Mesenchymal stem cell (in vitro differentiated cells and primary cell): ENCODE data around the gene MAP7D1.

Experiments
- DNase-seq: peaks from one replicate; pipeline ENCODE4 v3.0.0-alpha.2; 2013
- H2AFZ ChIP-seq: one replicate; pipeline ENCODE4 v1.6.1; 2013; ENCODE audit warnings: low read depth, mild to moderate bottlenecking, control low read depth, inconsistent platforms, low read length, moderate library complexity
- H2AK5ac ChIP-seq: 2 replicates; pipeline ENCODE4 v1.6.1; 2013; ENCODE audit warnings: low read length, moderate library complexity, mild to moderate bottlenecking, inconsistent platforms; ENCODE audit not compliant: severe bottlenecking
- H2BK120ac ChIP-seq: one replicate; pipeline ENCODE4 v1.6.1; 2013; ENCODE audit warnings: low read depth, mild to moderate bottlenecking, inconsistent platforms, low read length, moderate library complexity
- H2BK12ac ChIP-seq, 2 experiments: one replicate each; pipeline ENCODE4 v1.6.1; 2013; ENCODE audit warnings: inconsistent platforms in 2 of 2, low read length in 2 of 2, mild to moderate bottlenecking in 2 of 2, moderate library complexity in 2 of 2, control low read depth in 1 of 2
- H2BK15ac ChIP-seq: one replicate; pipeline ENCODE4 v1.6.1; 2013; ENCODE audit warnings: mild to moderate bottlenecking, low read depth, inconsistent platforms; ENCODE audit not compliant: poor library complexity, severe bottlenecking
- H2BK5ac ChIP-seq: 2 replicates; pipeline ENCODE4 v1.6.1; 2013; ENCODE audit warnings: low read depth, mild to moderate bottlenecking, low read length, control low read depth, inconsistent platforms; ENCODE audit not compliant: poor library complexity, severe bottlenecking
- H3K14ac ChIP-seq, 2 experiments: one replicate each; pipeline ENCODE4 v1.6.1; 2013; ENCODE audit warnings: inconsistent platforms in 2 of 2, low read length in 2 of 2, control low read depth in 1 of 2, mild to moderate bottlenecking in 1 of 2, moderate library complexity in 1 of 2
- H3K18ac ChIP-seq, 2 experiments: one replicate each; pipeline ENCODE4 v1.6.1; 2013; ENCODE audit warnings: inconsistent platforms in 2 of 2, low read length in 2 of 2, control low read depth in 1 of 2, low read depth in 1 of 2, mild to moderate bottlenecking in 1 of 2
- H3K23ac ChIP-seq, 2 experiments: one replicate each; pipeline ENCODE4 v1.6.1; 2013; ENCODE audit warnings: inconsistent platforms in 2 of 2, low read length in 2 of 2, mild to moderate bottlenecking in 2 of 2, moderate library complexity in 2 of 2, control low read depth in 1 of 2
- H3K27ac ChIP-seq: 2 replicates; pipeline ENCODE4 v1.5.1; 2013; ENCODE audit warnings: mild to moderate bottlenecking, moderate library complexity, low read length, control low read depth, inconsistent platforms; ENCODE audit not compliant: poor library complexity, severe bottlenecking
- H3K27me3 ChIP-seq, 2 experiments: 2 replicates each; pipeline versions ENCODE4 v1.6.1 to v1.7.0; 2013; ENCODE audit warnings: low read length in 2 of 2, mild to moderate bottlenecking in 2 of 2, moderate library complexity in 2 of 2, control low read depth in 1 of 2, inconsistent platforms in 1 of 2; ENCODE audit not compliant: control insufficient read depth in 1 of 2, insufficient read depth in 1 of 2
- H3K36me3 ChIP-seq, 2 experiments: 2 replicates each; pipeline versions ENCODE4 v1.6.1 to v1.7.0; 2013; ENCODE audit warnings: low read length in 2 of 2, control low read depth in 1 of 2, inconsistent platforms in 1 of 2, low read depth in 1 of 2, mild to moderate bottlenecking in 1 of 2; ENCODE audit not compliant: insufficient read depth in 2 of 2, control insufficient read depth in 1 of 2
- H3K4ac ChIP-seq, 2 experiments: one replicate each; pipeline ENCODE4 v1.6.1; 2013; ENCODE audit warnings: inconsistent platforms in 2 of 2, low read length in 2 of 2, mild to moderate bottlenecking in 2 of 2, moderate library complexity in 2 of 2, control low read depth in 1 of 2, low read depth in 1 of 2
- H3K4me1 ChIP-seq: 2 replicates; pipeline ENCODE4 v1.6.1; 2013; ENCODE audit warnings: low read depth, low read length, control low read depth; ENCODE audit not compliant: control insufficient read depth, insufficient read depth
- H3K4me2 ChIP-seq: 2 replicates; pipeline ENCODE4 v1.6.1; 2013; ENCODE audit warnings: low read length, mild to moderate bottlenecking, inconsistent platforms; ENCODE audit not compliant: poor library complexity, severe bottlenecking
- H3K4me3 ChIP-seq, 2 experiments: 2 replicates each; pipeline versions ENCODE4 v1.5.1 to v1.7.0; 2013; ENCODE audit warnings: low read length in 2 of 2, mild to moderate bottlenecking in 2 of 2, control low read depth in 1 of 2, low read depth in 1 of 2; ENCODE audit not compliant: insufficient read depth in 1 of 2
- H3K79me1 ChIP-seq: replicated peaks from 2 replicates; pipeline ENCODE4 v1.6.1; 2013; ENCODE audit warnings: mild to moderate bottlenecking, control low read depth, low read length, inconsistent platforms; ENCODE audit not compliant: poor library complexity, severe bottlenecking
- H3K9ac ChIP-seq: 2 replicates; pipeline ENCODE4 v1.7.0; 2013; ENCODE audit warnings: mild to moderate bottlenecking, low read length, moderate library complexity
- H3K9me3 ChIP-seq: 2 replicates; pipeline ENCODE4 v1.7.0; 2013; ENCODE audit warnings: mild to moderate bottlenecking, low read length; ENCODE audit not compliant: control insufficient read depth
- H4K8ac ChIP-seq: one replicate; pipeline ENCODE4 v1.6.1; 2013; ENCODE audit warnings: inconsistent platforms, mild to moderate bottlenecking, low read length, moderate library complexity
- H4K91ac ChIP-seq: one replicate; pipeline ENCODE4 v1.6.1; 2013; ENCODE audit warnings: mild to moderate bottlenecking, low read length, inconsistent platforms
- WGBS: methylation state at CpG from one replicate; pipeline ENCODE4 v1.1.7; 2013; ENCODE audit warnings: mixed read lengths; 5-methylcytosine and 5-hydroxymethylcytosine counted together

Gene MAP7D1

DNA sequence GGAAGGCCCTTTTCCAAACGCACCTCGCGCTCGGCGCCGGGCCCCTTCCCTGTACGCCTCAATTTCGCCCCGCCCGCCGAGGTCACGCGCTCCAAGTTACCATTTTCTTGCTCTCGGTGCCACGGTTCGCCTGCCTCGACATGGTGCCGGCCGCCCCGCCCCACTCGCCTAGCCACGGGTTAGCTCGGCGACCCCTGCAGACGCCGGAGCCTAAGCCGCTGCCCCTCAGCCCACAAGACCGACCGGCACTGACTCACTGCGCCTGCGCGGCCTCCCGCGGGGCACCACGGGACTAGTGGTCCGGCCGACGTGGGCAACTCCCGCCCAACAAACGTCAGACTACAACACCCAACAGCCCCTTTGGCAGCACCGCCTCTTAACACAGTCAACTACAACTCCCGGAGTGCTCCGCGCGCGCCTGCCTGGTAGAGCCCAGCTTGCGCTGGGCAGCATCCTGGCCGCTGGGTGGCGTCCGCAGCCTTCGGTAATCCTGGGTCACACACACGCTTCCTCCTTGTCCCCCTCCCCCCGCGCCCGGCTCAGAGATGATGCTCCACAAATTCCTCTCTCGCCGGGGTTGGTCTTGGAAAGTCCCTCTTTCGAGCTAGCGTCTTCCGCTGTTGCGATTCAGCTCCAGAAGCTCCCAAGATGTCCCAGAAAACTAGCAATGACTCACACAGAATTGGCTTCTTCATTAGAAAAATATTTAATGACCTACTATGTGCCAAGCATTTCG lies 6.6 kb upstream of the MAP7D1 start, which contains the start of gene TRAPPC3:
TRAPPC3 (minus strand) TSS at position 250 of the 736 bp plus-strand sequence; CDS start at position 142, 108 bp downstream.
- no peaks in the 10 kb centered on the region for H3K27me3 ChIP-seq
- peaks cover 5 to 16% of the 10 kb centered on the region in 2 experiments for H3K36me3 ChIP-seq
- H3K14ac ChIP-seq, result peak within 1 kb of the TSS in 1 of 2 experiments; percentile 89
- peak within 1 kb of the TSS; percentile 98 for H4K8ac ChIP-seq
- peak within 1 kb of the TSS; percentile 90 to 98 for H3K18ac ChIP-seq
- H2AK5ac ChIP-seq, result peak within 1 kb of the TSS; percentile 93
- H2BK12ac ChIP-seq, result peak within 1 kb of the TSS; percentile 96 to 100
- peak within 1 kb of the TSS; percentile 98 for H3K9ac ChIP-seq
- WGBS, result under 1% methylated on average over 61 of the region's 62 CpGs
- H3K9me3 ChIP-seq, result no peaks in the 10 kb centered on the region
- peak within 1 kb of the TSS; percentile 80 to 99 for H3K4me3 ChIP-seq
- peaks cover 10% of the 10 kb centered on the region for H3K79me1 ChIP-seq
- H4K91ac ChIP-seq, result peak within 1 kb of the TSS; percentile 100
- H3K27ac ChIP-seq, result peak within 1 kb of the TSS; percentile 99
- peak within 1 kb of the TSS; percentile 46 for H2AFZ ChIP-seq
- H3K23ac ChIP-seq, result no peak within 1 kb of the TSS
- peak within 1 kb of the TSS; percentile 92 to 97 for H3K4ac ChIP-seq
- H2BK5ac ChIP-seq, result peak within 1 kb of the TSS; percentile 96
- peak within 1 kb of the TSS; percentile 89 for H2BK120ac ChIP-seq
- peaks cover 22% of the 10 kb centered on the region for H3K4me1 ChIP-seq
- H2BK15ac ChIP-seq, result peak within 1 kb of the TSS; percentile 97
- H3K4me2 ChIP-seq, result peak within 1 kb of the TSS; percentile 82
- peak; percentile 100 for DNase-seq

GRCh38 chr1:36149973-36150295 lies 6.0 kb upstream of the MAP7D1 start:
- Histone ChIP-seq H3K79me1 (peaks cover 11% of the 10 kb centered on the region), H3K27ac (peak overlapping the region; percentile 99), H3K23ac (no peak overlapping the region), H3K36me3 (peaks cover 5 to 16% of the 10 kb centered on the region in 2 experiments), H3K4me1 (peaks cover 24% of the 10 kb centered on the region), H3K14ac (no peak overlapping the region), H2BK5ac (peak overlapping the region; percentile 96), H2AK5ac (peak overlapping the region; percentile 93), H3K4me2 (peak overlapping the region; percentile 42), H3K18ac (peak overlapping the region; percentile 88 to 98), H2BK120ac (no peak overlapping the region), H3K9ac (peak overlapping the region; percentile 87), H3K9me3 (no peaks in the 10 kb centered on the region), H4K8ac (peak overlapping the region; percentile 29), H4K91ac (peak overlapping the region; percentile 100), H2BK12ac (peak overlapping the region; percentile 96 to 100), H2BK15ac (no peak overlapping the region), H2AFZ (no peak overlapping the region), H3K4ac (peak overlapping the region; percentile 83 to 97), H3K4me3 (peak overlapping the region in 1 of 2 experiments; percentile 66), H3K27me3 (no peaks in the 10 kb centered on the region)
- WGBS, result 26% methylated on average over 6 of the region's 6 CpGs
- no peak for DNase-seq

DNA sequence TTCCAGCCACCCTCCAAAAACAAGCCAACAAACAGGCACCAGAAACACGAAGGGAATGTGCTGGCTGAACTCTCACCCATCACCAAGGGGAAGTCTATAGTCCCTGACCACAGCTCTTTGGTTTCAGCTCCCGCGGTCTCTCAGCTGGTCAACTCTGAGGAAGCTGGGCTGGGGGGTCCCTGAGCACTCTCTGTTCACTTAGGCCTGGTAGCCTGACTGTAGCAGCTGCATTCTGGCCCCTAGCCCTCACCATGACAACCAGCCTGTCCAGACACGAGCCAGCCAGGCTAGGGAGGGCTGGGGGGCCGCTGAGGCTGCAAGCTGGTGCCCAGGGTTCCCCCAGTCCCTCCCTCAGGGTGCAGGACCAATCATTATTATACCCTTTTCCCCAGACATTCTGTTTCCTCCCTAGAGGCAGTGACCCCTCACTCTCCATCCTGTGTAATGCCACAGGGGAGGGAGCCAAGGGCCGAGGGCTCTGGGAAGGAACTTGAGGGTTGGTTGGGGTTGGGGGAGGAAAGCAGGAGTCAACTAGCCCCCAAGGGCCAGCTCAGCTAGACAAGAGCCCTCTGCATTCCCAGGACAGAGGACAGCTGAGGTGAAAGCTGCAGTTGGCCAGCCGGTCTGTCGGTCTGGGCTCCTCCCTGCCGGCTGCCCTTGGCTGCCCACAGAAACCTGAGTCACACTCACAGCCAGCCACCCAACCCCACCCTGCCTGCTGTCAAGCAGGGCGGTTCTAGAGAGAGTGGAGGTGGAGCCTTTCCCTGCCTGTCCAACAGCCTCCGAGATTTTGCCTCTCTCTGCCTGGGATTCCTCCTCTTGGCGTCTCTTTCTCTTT lies 5.4 kb upstream of the MAP7D1 start:
- 10% methylated on average over 11 of the region's 12 CpGs for WGBS
- H3K4me2 ChIP-seq, result peak overlapping the region; percentile 63
- H3K14ac ChIP-seq, result peak overlapping the region in 1 of 2 experiments; percentile 50
- peak overlapping the region; percentile 93 for H2AK5ac ChIP-seq
- peak overlapping the region; percentile 98 for H4K8ac ChIP-seq
- peak overlapping the region; percentile 87 for H3K9ac ChIP-seq
- H3K18ac ChIP-seq, result peak overlapping the region; percentile 88 to 98
- H4K91ac ChIP-seq, result peak overlapping the region; percentile 100
- H2BK15ac ChIP-seq, result peak overlapping the region; percentile 97
- H3K79me1 ChIP-seq, result peaks cover 9% of the 10 kb centered on the region
- peaks cover 28% of the 10 kb centered on the region for H3K4me1 ChIP-seq
- peak overlapping the region; percentile 89 for H2BK120ac ChIP-seq
- peak overlapping the region; percentile 83 to 97 for H3K4ac ChIP-seq
- peak overlapping the region; percentile 96 for H2BK5ac ChIP-seq
- peak overlapping the region in 1 of 2 experiments; percentile 46 for H3K23ac ChIP-seq
- H3K36me3 ChIP-seq, result peaks cover 5 to 13% of the 10 kb centered on the region in 2 experiments
- peak overlapping the region; percentile 15 for H2AFZ ChIP-seq
- H2BK12ac ChIP-seq, result peak overlapping the region; percentile 96 to 100
- H3K27me3 ChIP-seq, result no peaks in the 10 kb centered on the region
- peak overlapping the region; percentile 99 for H3K27ac ChIP-seq
- no peaks in the 10 kb centered on the region for H3K9me3 ChIP-seq
- peak; percentile 99 for DNase-seq
- H3K4me3 ChIP-seq, result peak overlapping the region; percentile 26 to 66
